Chondrocyte (in vitro differentiated cells): ENCODE measurements around the gene DENND1A. TPM values are rescaled to one million over a fixed set of nuclear protein-coding genes. Genes with fewer than 3 reads are reported as not detected.

ENCODE experiments used
- DNase-seq: peaks from one replicate; pipeline ENCODE4 v3.0.0; 2021; ENCODE audit warnings: mixed read lengths, low spot score
- H3K27ac Mint-ChIP-seq: one replicate; pipeline ENCODE4 v1.8.0; 2021; ENCODE audit warnings: mild to moderate bottlenecking, moderate library complexity, mixed read lengths; ENCODE audit not compliant: unreplicated experiment
- H3K27me3 Mint-ChIP-seq: 2 replicates; pipeline ENCODE4 v1.8.0; 2021; ENCODE audit warnings: low read depth, mixed read lengths
- H3K36me3 Mint-ChIP-seq: 2 replicates; pipeline ENCODE4 v1.8.0; 2021; ENCODE audit warnings: low read depth, mixed read lengths
- H3K4me1 Mint-ChIP-seq: 2 replicates; pipeline ENCODE4 v1.8.0; 2021; ENCODE audit warnings: low read depth, mild to moderate bottlenecking, mixed read lengths
- H3K4me3 Mint-ChIP-seq: one replicate; pipeline ENCODE4 v1.8.0; 2021; ENCODE audit warnings: mild to moderate bottlenecking, moderate library complexity, mixed read lengths; ENCODE audit not compliant: unreplicated experiment
- H3K9me3 Mint-ChIP-seq: 2 replicates; pipeline ENCODE4 v1.8.0; 2021; ENCODE audit warnings: low read depth, mixed read lengths
- CTCF ChIP-seq: fragments of 200-600 bp; sonication (generic); IDR thresholded peaks from 2 replicates; pipeline ENCODE4 v1.5.0; 2021; ENCODE audit warnings: antibody characterized with exemption, mild to moderate bottlenecking, moderate library complexity
- total RNA-seq: library from RNA; stranded (reverse); gene quantifications from 3 replicates; pipeline ENCODE4 v1.2.1, GENCODE V29; 2021

Gene DENND1A
- total RNA-seq, 1 donor from 2014 or later = 15.3 TPM

- Mint-ChIP-seq H3K36me3 (peaks cover 10% of the 10 kb centered on the region), H3K4me1 (peaks cover 4% of the 10 kb centered on the region), H3K27ac (no peak overlapping the region), H3K4me3 (no peak overlapping the region), H3K9me3 (no peaks in the 10 kb centered on the region), H3K27me3 (no peaks in the 10 kb centered on the region)
- no peak for TF ChIP-seq CTCF
- no peak for DNase-seq
Measured at GRCh38 chr9:123629531-123629930, 300.4 kb downstream of the DENND1A start.

- Mint-ChIP-seq H3K27ac (no peak overlapping the region), H3K4me3 (no peak overlapping the region), H3K9me3 (no peaks in the 10 kb centered on the region), H3K36me3 (no peaks in the 10 kb centered on the region), H3K27me3 (no peaks in the 10 kb centered on the region), H3K4me1 (no peaks in the 10 kb centered on the region)
- no peak for TF ChIP-seq CTCF
- DNase-seq = no peak
Measured at GRCh38 chr9:123622711-123623241, 307.1 kb downstream of the DENND1A start.

- H3K27me3 Mint-ChIP-seq = no peaks in the 10 kb centered on the region
- no peak for DNase-seq
- no peaks in the 10 kb centered on the region for H3K4me1 Mint-ChIP-seq
- no peaks in the 10 kb centered on the region for H3K36me3 Mint-ChIP-seq
- TF ChIP-seq CTCF = no peak
- H3K4me3 Mint-ChIP-seq = no peak overlapping the region
- no peaks in the 10 kb centered on the region for H3K9me3 Mint-ChIP-seq
- no peak overlapping the region for H3K27ac Mint-ChIP-seq
Measured at GRCh38 chr9:123620239-123620638, 309.7 kb downstream of the DENND1A start.

GRCh38 chr9:123617952-123618678 is 311.8 kb downstream of the DENND1A start:
- no peaks in the 10 kb centered on the region for H3K9me3 Mint-ChIP-seq
- H3K27ac Mint-ChIP-seq = no peak overlapping the region
- DNase-seq = no peak
- TF ChIP-seq CTCF = no peak
- H3K36me3 Mint-ChIP-seq = no peaks in the 10 kb centered on the region
- no peaks in the 10 kb centered on the region for H3K4me1 Mint-ChIP-seq
- no peaks in the 10 kb centered on the region for H3K27me3 Mint-ChIP-seq
- no peak overlapping the region for H3K4me3 Mint-ChIP-seq

GRCh38 chr9:123617286-123617685 is 312.6 kb downstream of the DENND1A start:
- no peak overlapping the region for H3K27ac Mint-ChIP-seq
- no peaks in the 10 kb centered on the region for H3K36me3 Mint-ChIP-seq
- no peak overlapping the region for H3K4me3 Mint-ChIP-seq
- TF ChIP-seq CTCF = no peak
- H3K9me3 Mint-ChIP-seq = no peaks in the 10 kb centered on the region
- no peaks in the 10 kb centered on the region for H3K4me1 Mint-ChIP-seq
- DNase-seq = no peak
- no peaks in the 10 kb centered on the region for H3K27me3 Mint-ChIP-seq
